Measurements from ENCODE around the gene PPP1R2.
"Not testable (repeated sequence)": the region's sequence is repeated elsewhere in the genome, so short reads cannot be mapped to it uniquely, and the experiment has no call there.

PPP1R2 gene

DNA sequence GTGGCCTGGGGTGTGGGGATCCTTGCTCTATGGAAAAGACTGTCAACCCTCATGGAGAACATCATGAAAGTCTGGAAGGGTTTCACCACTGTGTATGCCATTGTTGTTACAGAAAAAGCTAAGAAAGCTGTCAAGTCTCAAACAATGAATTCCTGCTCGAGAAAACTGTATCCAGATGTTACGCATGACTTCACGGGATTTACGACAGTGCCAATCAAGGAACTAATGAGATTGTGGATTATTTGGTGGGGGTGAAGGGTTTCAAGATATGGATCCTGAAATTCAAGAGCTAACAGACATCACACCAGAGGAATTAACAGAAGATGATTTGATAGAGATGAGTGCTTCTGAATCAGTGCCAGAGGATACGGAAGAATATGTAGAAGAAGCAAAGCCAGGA, 7.8 kb downstream of the PPP1R2 start:
- no peak for DNase-seq

DNA sequence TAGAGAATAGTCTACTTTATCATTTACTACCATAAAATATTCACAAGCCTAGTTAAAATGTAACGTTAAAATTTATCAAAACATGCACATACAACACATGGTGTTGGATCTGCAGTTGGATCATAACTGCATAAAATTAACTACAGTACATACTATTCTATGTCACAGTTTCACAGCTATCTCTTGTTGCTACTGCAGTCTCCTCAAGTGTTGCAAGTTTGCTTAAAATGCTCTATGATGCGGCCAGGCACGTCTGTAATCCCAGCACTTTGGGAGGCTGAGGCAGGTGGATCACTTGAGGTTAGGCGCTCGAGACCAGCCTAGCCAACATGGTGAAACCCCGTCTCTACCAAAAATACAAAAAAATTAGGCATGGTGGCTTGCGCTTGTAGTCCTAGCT, 10.3 kb downstream of the PPP1R2 start:
- no peak for DNase-seq

DNA sequence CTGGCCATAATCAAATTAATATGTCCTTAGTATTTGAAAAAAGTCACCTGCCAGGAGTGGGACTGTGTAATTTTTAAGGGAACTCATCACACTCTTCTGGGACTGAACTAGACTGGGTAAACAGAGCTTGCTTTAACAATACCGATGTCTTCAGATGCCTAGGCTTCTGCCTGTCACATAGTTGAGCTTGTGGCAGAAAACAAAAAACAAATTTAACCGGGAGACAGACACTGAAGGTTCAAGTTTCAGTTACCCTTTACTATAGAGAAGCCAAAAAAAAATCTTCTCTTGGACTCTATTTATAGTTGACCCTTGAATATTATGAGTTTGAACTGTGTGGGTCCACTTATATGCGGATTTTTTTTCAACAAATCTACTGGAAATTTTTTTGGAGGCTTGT, 10.8 kb downstream of the PPP1R2 start:
- no peak for DNase-seq

DNA sequence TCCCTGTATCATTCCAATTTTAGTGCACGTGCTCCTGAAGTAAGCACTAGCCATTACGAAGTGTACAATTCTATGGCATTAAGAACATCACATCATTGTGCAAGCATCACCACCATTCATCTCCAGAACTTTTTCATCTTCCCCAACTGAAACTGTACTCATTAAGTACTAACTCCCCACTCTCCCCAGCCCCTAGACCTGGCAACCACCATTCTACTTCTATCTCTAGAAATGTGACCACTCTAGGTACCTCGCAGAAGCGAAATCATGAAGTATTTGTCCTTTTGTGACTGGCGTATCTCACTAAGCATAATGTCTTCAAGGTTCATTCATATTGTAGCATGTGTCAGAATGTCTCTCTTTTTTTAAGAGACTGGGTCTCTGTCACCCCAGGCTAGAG, 11.4 kb downstream of the PPP1R2 start:
- DNase-seq, result no peak

DNA sequence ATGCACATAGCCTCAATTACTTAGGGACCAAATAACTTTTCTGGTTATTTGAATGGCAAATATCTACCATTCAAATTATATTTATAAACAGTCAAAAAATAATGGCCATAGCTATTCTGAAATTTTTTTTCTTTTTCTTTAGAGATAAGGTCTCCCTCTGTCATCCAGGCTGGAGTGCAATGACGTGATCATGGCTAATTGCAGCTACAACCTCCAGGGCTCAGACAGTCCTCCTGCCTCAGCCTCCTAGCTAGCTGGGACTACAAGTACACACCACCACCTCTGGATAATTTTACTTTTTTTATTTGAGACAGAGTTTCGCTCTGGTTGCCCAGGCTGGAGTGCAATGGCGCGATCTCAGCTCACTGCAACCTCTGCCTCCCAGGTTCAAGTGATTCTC, 16.6 kb downstream of the PPP1R2 start:
- no peak for DNase-seq

DNA sequence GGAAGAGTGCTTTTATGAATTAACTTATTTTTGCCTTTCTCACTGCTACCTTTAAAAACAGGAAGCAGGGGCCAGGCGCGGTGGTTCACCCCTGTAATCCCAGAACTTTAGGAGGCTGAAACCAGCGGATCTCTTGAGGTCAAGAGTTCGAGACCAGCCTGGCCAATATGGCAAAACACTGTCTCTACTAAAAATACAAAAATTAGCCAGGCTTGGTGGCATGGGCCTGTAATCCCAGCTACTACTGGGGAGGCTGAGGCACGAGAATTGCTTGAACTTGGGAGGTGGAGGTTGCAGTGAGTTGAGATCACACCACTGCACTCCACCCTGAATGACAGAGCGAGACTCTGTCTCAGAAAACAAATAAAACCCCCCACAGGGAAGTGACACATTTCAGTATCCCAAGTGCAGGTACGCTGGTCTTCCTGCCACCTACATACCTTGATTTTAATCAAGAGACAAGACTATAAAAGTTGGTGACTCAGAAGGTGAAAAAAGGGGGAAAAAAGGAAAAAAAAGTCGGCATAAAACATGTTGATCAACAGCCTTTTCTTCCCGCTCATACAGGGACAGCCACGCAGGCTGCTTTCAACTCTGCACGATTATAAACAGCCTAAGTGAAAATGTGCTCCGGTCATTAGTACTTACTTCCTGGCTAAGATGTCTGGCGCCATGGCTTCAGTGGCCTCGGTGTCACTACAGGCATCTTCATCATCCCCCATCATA, 18.8 kb downstream of the PPP1R2 start:
- DNase-seq, result no peak

DNA sequence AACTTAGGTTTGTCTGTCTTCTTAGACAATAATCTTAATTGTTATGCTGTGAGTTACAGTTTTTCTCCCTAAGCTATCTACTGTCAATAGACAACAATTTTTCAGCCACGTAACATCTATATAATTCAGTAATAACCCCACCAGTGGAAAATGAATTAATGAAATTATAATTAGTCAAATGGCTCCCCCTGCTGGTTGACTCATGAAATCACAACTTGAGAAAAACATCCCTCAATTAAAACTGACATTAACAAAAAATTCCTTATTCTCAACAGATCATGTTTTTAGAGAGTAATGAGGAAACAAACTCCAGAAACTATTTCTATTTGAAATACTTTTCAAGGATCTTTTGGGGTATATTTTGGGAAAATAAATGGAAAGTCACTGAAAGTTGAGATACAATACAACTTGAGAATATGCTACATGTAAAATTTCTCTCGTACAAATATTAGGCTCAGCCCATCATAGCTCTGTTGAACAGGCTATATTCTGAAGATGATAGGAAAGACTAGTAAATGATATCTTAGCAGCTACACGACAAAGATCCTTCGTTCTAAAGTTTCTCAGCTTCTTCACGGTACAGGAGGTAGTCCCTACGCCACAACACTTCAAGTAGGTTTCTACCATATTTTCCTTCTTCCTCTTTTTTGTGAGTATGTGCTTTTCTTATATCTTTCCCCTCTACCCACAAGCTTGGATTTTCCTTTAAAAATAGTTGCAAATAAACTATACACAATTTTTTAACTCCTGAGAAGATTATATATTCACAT, 20.7 kb downstream of the PPP1R2 start:
- DNase-seq, result no peak

DNA sequence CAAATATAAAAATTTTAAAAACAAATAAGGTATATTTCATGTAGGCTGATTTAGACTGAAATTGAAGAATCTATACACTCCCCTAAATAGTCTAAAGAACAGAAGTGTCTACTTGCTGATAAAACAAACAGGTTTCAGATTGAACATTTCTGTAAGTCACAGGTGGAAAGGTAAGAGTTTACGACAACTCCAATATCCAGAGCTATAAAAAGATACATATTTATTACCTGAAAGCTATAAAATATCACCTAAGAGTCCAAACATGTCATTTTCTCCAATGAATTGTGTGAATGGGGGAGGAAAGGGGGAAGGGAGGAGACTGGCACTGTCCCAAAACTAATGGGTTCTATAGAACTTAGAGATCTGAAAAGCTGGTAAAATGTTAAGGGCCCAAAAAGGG, 26.1 kb downstream of the PPP1R2 start:
- no peak for DNase-seq

DNA sequence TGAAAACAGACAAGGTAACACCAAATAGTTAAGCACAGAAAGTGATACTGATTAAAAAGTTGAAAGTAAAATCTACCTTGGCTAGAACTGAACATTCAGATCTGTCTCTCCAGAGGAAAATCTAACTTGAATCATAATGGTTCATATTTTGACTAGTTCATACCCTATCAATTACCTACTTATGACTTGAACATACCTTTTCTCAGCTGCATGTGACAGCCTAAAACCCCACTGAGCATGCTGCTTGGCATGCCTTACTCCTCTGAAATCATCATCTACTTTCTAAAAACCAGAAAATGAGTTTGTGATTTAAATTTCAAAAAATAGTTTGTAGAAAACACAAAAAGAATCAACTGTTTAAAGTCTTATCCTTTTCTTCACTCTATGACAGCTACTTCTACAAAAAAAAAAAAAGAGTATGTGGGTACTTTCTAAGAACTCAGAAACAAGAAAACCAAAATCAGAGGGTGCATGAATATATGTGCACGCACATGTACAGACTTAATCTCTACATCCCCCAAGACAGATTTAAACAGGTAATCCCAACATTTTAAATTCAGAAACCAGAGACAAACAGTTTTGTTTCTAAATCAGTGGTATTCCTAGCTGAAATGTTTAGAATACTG, 28.4 kb downstream of the PPP1R2 start:
- not testable (repeated sequence) for DNase-seq

DNA sequence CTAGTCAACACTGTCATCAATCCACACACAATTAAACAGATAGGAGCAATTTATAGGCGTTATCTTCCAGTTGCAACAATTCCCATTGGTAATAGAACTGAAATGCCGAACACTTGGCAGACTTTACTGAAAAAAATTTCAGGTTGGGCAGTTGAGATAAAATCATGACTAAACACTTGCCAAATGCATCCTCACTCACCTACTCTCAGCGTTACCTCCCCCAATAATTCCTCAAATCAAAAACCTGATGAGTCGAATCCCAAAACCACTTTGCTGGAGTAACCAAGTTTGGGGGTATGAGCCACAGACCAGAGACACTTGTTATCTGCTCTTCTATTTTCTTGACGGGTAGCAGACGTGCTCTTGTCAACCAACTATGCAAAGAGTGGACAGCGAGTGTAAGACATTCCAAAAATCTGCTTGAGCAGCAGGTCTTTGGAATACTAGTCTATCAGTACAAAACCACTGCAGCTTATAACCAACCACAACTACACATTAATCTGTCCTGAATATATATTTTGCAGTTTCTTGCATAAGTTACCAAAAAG, 30.3 kb downstream of the PPP1R2 start:
- no peak for DNase-seq

DNA sequence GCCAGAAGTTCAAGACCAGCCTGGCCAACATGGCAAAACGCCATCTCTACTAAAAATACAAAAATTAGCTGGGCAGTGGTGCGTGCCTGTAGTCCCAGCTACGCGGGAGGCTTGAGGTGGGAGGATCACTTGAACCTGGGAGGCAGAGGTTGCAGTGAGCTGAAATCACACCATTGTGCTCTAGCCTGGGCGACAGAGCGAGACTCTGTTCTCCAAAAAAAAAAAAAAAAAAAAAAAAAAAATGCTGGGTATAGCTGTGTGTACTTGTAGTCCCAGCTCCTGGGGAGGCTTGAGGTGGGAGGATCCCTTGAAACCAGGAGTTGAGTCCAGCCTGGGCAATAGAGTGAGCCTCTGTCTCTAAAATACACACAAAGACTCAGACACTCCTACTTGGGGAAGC, 32.0 kb downstream of the PPP1R2 start:
- DNase-seq, result no peak

DNA sequence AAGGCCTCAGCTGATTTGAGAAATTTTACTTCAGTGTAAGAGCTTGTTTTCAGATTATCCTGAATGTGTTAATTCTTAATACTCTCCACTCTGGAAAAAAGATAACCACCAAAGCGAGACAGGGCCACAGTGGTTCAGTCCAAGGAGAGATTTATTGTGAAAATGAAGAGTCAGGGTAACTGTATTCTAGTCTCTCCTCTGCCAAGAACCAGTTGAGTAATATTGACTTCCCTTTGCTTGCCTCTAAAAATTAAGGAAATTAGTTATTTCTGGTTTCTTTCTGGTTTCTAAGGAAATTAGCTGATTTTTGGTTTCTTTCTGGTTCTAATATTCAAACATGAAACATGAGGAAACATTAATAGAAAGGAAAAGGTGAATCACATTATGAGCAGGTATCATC, 34.9 kb downstream of the PPP1R2 start:
- no peak for DNase-seq

DNA sequence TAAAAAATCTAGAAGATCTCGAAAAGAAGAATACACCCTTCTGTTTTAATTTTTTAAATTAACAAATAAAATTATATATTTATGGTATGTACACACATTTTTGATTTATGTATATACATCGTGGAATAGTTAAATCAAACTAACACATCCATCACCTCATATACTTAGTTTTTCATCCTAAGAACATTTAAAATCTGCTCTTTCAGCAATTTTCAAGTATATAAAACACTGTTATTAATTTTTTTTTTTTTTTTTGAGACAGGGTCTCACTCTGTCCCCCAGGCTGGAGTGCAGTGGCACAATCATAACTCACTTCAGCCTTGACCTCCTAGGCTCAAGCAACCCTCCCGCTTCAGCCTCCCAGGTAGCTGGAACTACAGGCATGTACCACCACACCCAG, 67.5 kb downstream of the PPP1R2 start:
- no peak for DNase-seq

DNA sequence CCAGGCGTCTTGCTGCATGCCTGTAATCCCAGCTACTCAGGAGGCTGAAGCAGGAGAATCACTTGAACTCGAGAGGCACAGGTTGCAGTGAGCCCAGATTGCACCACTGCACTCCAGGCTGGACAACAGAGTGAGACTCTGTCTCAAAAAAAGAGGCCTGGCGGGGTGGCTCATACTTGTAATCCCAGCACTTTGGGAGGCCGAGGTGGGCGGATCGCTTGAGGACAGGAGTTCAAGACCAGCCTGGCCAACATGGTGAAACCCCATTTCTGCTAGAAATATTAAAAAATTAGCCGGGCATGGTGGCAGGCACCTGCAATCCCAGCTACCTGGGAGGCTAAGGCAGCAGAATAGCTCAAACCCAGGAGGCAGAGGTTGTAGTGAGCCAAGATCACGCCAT, 68.0 kb downstream of the PPP1R2 start:
- DNase-seq, result not testable (repeated sequence)

DNA sequence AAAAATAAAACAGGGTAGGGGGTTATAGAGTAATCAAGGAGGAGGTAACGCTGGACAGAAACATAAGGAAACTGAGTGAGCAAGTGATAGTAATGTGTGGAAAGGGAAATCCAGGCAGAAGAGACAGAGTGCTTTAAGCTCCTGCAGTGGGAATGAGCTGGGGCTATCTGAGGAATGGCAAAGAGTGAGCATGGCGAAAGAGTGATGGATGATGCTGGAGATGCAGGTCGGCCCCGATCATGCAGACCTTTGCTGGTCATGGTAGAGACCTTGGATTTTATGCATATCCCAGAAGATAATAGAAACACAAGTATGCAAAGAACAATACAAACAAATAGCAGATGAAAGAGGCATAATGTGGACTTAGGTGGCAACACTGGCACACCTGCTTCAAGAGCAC, 74.3 kb downstream of the PPP1R2 start:
- DNase-seq, result no peak

DNA sequence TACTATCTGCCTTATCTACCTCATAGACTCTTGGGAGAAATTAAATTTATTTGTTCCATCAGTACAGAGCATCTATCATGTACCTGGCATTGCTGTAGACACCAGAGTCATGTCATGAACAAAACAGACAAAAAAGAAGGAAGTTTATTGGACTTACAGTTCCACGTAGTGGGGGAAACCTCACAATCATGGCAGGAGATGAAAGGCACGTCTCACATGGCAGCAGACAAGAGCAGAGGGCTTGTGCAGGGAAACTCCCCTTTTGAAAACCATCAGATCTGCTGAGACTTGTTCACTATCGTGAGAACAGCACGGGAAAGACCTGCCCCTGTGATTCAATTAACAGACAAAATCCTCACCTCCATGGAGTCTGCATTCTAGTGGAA, 74.7 kb downstream of the PPP1R2 start:
- no peak for DNase-seq

DNA sequence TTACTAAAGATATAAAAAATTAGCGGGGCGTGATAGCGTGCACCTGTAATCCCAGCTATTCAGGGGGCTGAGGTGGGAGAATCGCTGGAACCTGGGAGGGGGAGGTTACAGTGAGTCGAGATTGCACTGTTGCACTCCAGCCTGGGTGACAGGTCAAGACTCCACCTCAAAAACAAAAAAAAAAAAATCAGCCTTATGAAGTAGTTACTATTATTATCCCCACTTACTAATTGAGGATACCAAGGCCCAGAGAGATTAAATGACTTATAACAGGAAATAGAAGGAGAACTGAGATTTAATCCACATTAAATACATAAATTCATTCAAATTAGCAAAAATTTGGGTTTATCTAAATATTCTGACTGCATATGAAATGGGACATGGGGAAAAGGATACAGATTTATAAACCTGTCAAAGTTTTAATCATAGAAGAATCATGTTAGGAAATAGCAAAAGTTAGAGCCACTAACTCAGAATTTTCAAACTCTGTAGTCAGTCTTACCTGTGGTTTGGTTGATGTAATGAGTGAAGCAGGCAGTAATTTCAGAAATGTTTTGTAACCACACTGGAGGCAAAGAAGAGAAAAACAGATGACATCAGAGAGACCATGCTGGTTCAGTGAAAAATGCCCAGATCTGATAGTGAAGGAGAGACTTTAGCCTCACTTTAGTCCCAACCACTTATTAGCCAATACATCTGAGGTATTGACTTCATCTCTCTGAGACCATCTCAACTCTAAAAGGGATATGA, 75.3 kb downstream of the PPP1R2 start:
- DNase-seq, result no peak

DNA sequence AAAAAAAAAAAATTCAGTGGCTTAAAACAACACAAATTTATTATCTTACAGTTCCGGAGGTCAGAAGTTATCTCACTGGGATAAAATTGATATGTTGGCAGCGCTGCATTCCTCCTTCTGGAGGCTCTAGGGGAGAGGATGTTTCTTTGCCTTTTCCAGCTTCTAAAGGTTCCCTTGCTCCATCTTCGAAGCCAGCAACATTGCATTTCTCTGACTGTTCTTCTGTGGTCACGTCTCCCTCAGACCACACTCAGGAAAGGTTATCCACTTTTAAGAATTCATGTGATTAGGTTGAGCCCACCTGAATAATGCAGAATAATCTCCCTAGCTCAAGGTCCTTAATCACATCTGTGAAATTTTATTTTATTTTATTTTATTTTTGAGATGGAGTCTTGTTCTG, 76.9 kb downstream of the PPP1R2 start:
- no peak for DNase-seq
